Measurements from ENCODE around the gene DBH. TPM values are rescaled to one million over a fixed set of nuclear protein-coding genes. Genes with fewer than 3 reads are reported as not detected.

Gene DBH
- total and polyA plus RNA-seq, 8 donors, result under 0.01 to 0.15 TPM; not detected in 6

- DNase-seq, result no peak
- Histone ChIP-seq H3K27ac (no peak overlapping the region), H3K27me3 (peaks cover 0 to 75% (median 27%) of the 10 kb centered on the region in 3 donors), H3K36me3 (no peaks in the 10 kb centered on the region), H3K9me3 (no peaks in the 10 kb centered on the region), H3K4me3 (no peak overlapping the region), H3K4me1 (no peaks in the 10 kb centered on the region)
- intact Hi-C loops (cut with DNase I; ENCODE audit: low total_unique reads), result no loop called here
- TF ChIP-seq POLR2A (IDR thresholded peaks at IDR 0.05) (no peak), EP300 (IDR thresholded peaks at IDR 0.05) (no peak), POLR2AphosphoS5 (IDR thresholded peaks at IDR 0.05) (no peak)
- TF ChIP-seq, protein P1, sequence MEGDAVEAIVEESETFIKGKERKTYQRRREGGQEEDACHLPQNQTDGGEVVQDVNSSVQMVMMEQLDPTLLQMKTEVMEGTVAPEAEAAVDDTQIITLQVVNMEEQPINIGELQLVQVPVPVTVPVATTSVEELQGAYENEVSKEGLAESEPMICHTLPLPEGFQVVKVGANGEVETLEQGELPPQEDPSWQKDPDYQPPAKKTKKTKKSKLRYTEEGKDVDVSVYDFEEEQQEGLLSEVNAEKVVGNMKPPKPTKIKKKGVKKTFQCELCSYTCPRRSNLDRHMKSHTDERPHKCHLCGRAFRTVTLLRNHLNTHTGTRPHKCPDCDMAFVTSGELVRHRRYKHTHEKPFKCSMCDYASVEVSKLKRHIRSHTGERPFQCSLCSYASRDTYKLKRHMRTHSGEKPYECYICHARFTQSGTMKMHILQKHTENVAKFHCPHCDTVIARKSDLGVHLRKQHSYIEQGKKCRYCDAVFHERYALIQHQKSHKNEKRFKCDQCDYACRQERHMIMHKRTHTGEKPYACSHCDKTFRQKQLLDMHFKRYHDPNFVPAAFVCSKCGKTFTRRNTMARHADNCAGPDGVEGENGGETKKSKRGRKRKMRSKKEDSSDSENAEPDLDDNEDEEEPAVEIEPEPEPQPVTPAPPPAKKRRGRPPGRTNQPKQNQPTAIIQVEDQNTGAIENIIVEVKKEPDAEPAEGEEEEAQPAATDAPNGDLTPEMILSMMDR (IDR thresholded peaks at IDR 0.05), result no peak
- 74 to 84% (median 83%) methylated on average over 7 of the region's 7 CpGs for WGBS, 5 donors
Measured at GRCh38 chr9:133649194-133649593, 13.0 kb downstream of the DBH start.

GRCh38 chr9:133650026-133650425 is 13.9 kb downstream of the DBH start:
- TF ChIP-seq POLR2AphosphoS5 (IDR thresholded peaks at IDR 0.05) (no peak), EP300 (IDR thresholded peaks at IDR 0.05) (no peak), POLR2A (IDR thresholded peaks at IDR 0.05) (no peak)
- TF ChIP-seq, protein P1 (IDR thresholded peaks at IDR 0.05), result no peak
- WGBS, 5 donors, result 82 to 90% (median 87%) methylated on average over 12 of the region's 12 CpGs
- intact Hi-C loops (cut with DNase I; ENCODE audit: low total_unique reads), result no loop called here
- Histone ChIP-seq H3K27ac (no peak overlapping the region), H3K36me3 (no peaks in the 10 kb centered on the region), H3K9me3 (no peaks in the 10 kb centered on the region), H3K27me3 (peaks cover 0 to 83% (median 31%) of the 10 kb centered on the region in 3 donors), H3K4me1 (no peaks in the 10 kb centered on the region), H3K4me3 (no peak overlapping the region)
- no peak for DNase-seq

DNA sequence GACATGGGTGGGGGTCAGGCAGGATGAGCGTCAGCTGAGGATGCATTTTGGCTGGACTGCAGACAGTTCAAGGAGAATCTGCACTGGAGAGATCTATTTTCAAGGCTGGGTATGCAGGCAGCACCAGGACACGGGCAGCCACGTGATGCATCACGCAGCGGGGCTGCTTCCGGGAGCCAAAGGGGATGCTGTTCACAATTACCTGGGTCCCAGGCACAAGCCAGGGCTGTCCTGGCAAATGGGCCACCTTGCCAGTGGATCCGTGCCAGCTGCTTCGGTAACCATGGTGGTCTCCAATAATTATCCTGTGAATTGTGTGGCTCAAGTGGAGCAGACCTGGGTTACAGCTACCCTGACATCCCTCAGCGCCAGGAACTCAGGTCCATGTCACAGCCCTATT is 17.5 kb downstream of the DBH start:
- intact Hi-C loops (cut with DNase I; ENCODE audit: low total_unique reads), result no loop called here
- 62 to 81% (median 76%) methylated on average over 9 of the region's 9 CpGs for WGBS, 5 donors
- H3K27me3 ChIP-seq, result peaks cover 3 to 93% (median 54%) of the 10 kb centered on the region in 3 donors
- H3K9me3 ChIP-seq, result no peaks in the 10 kb centered on the region
- peaks cover 5 to 9% (median 7%) of the 10 kb centered on the region in 4 donors for H3K4me1 ChIP-seq
- no peak overlapping the region for H3K4me3 ChIP-seq
- H3K27ac ChIP-seq, result no peak overlapping the region
- DNase-seq, result no peak
- no peaks in the 10 kb centered on the region for H3K36me3 ChIP-seq
- TF ChIP-seq POLR2A (IDR thresholded peaks at IDR 0.05), result no peak
- TF ChIP-seq EP300 (IDR thresholded peaks at IDR 0.05), result no peak
- TF ChIP-seq POLR2AphosphoS5 (IDR thresholded peaks at IDR 0.05), result no peak
- TF ChIP-seq, protein P1 (IDR thresholded peaks at IDR 0.05), result no peak

GRCh38 chr9:133654736-133655657 is 18.8 kb downstream of the DBH start:
- intact Hi-C loops (cut with DNase I; ENCODE audit: low total_unique reads), result no loop called here
- Histone ChIP-seq H3K27me3 (peaks cover 3 to 99% (median 45%) of the 10 kb centered on the region in 3 donors), H3K9me3 (no peaks in the 10 kb centered on the region), H3K4me1 (peaks cover 10 to 17% (median 15%) of the 10 kb centered on the region in 4 donors), H3K27ac (no peak overlapping the region), H3K36me3 (no peaks in the 10 kb centered on the region), H3K4me3 (no peak overlapping the region)
- TF ChIP-seq, protein P1 (IDR thresholded peaks at IDR 0.05), result no peak
- no peak for TF ChIP-seq EP300 (IDR thresholded peaks at IDR 0.05)
- TF ChIP-seq POLR2AphosphoS5 (IDR thresholded peaks at IDR 0.05), result no peak
- TF ChIP-seq POLR2A (IDR thresholded peaks at IDR 0.05), result no peak
- DNase-seq, result no peak
- 52 to 63% (median 61%) methylated on average over 19 to 38 of the region's 38 CpGs for WGBS, 5 donors

All from stomach (tissue), 9 donors.